ENCODE data around the gene ZNF470. TPM values are rescaled to one million over a fixed set of nuclear protein-coding genes. Genes with fewer than 3 reads are reported as not detected.

The ZNF470 gene
- total RNA-seq, 1 donor from 2014 or later = 2.1 TPM

- no peak for DNase-seq (ENCODE audit: low read depth)
Measured at GRCh38 chr19:56608274-56608964, 41.2 kb downstream of the ZNF470 start.

- DNase-seq (ENCODE audit: low read depth) = no peak
Measured at GRCh38 chr19:56611288-56611687, 44.0 kb downstream of the ZNF470 start.

GRCh38 chr19:56612737-56613136, 45.5 kb downstream of the ZNF470 start:
- no peak for DNase-seq (ENCODE audit: low read depth)

- DNase-seq (ENCODE audit: low read depth) = no peak
Measured at GRCh38 chr19:56613639-56614038, 46.4 kb downstream of the ZNF470 start.

- DNase-seq (ENCODE audit: low read depth) = peak; percentile 26
Measured at GRCh38 chr19:56617531-56617930, 50.3 kb downstream of the ZNF470 start.

GRCh38 chr19:56619121-56619520, 51.9 kb downstream of the ZNF470 start:
- no peak for DNase-seq (ENCODE audit: low read depth)

- no peak for DNase-seq (ENCODE audit: low read depth)
Measured at GRCh38 chr19:56622374-56622773, 55.1 kb downstream of the ZNF470 start.

- no peak for DNase-seq (ENCODE audit: low read depth)
Measured at GRCh38 chr19:56623006-56623405, 55.7 kb downstream of the ZNF470 start.

GRCh38 chr19:56625708-56626107, 58.4 kb downstream of the ZNF470 start:
- no peak for DNase-seq (ENCODE audit: low read depth)

GRCh38 chr19:56633021-56633420, 65.8 kb downstream of the ZNF470 start:
- DNase-seq (ENCODE audit: low read depth) = no peak

- DNase-seq (ENCODE audit: low read depth) = peak; percentile 85
Measured at GRCh38 chr19:56637976-56638555, 70.8 kb downstream of the ZNF470 start.

Other genes starting within 250 kb of the ZNF470 start
- 2.8 and 3.0 TPM in 2 replicates for gene ZNF582, start 173.9 kb upstream of the ZNF470 start, total RNA-seq
- gene ZNF583, start 163.1 kb upstream of the ZNF470 start, total RNA-seq = 12.6 and 14.6 TPM in 2 replicates
- 3.1 and 4.6 TPM in 2 replicates for gene ZNF667, start 90.1 kb upstream of the ZNF470 start, total RNA-seq
- 1.4 and 2.2 TPM in 2 replicates for gene ZNF471, start 59.6 kb upstream of the ZNF470 start, total RNA-seq
- 9.6 and 10.2 TPM in 2 replicates for gene ZFP28, start 28.5 kb upstream of the ZNF470 start, total RNA-seq
- 6.2 and 7.5 TPM in 2 replicates for gene ZNF71, start 27.8 kb downstream of the ZNF470 start, total RNA-seq
- gene SMIM17, start 75.7 kb downstream of the ZNF470 start, total RNA-seq = 0.48 and 0.78 TPM in 2 replicates
- gene ZNF835, start 104.3 kb downstream of the ZNF470 start, total RNA-seq = not detected in 2 replicates